CD14-positive monocyte (primary cell): ENCODE measurements around the gene EXOC2. TPM values are rescaled to one million over a fixed set of nuclear protein-coding genes. Genes with fewer than 3 reads are reported as not detected.

Experiments used
- DNase-seq, 3 donors: peaks; one replicate each; pipeline ENCODE4 v3.0.0-alpha.2; 2011 to 2022
- H2AFZ ChIP-seq: 2 replicates; pipeline ENCODE4 v1.6.0; 2012; ENCODE audit warnings: mild to moderate bottlenecking, low read depth, low read length, inconsistent platforms; ENCODE audit not compliant: insufficient read depth, poor library complexity, severe bottlenecking
- H3K27ac ChIP-seq, 2 donors: 1 replicate in 1 of 2; 2 replicates in 1 of 2; pipeline ENCODE4 v1.5.1; 2012 to 2013; ENCODE audit warnings: low read length in 2 of 2, control low read depth in 1 of 2, inconsistent platforms in 1 of 2, low read depth in 1 of 2, mild to moderate bottlenecking in 1 of 2
- H3K27me3 ChIP-seq, 2 donors: one replicate each; pipeline versions ENCODE4 v1.6.0 to v1.6.1; 2011 to 2013; ENCODE audit warnings: low read length in 2 of 2; ENCODE audit not compliant: control insufficient read depth in 2 of 2, insufficient read depth in 2 of 2
- H3K36me3 ChIP-seq, 2 donors: replicated peaks in 1 of 2; 1 replicate in 1 of 2; 2 replicates in 1 of 2; pipeline versions ENCODE4 v1.5.1 to v1.6.1; 2012 to 2013; ENCODE audit warnings: low read length in 2 of 2, control low read depth in 1 of 2, inconsistent platforms in 1 of 2, mild to moderate bottlenecking in 1 of 2; ENCODE audit not compliant: insufficient read depth in 2 of 2, control insufficient read depth in 1 of 2
- H3K4me1 ChIP-seq, 2 donors: 1 replicate in 1 of 2; 2 replicates in 1 of 2; pipeline versions ENCODE4 v1.5.1 to v1.6.1; 2012 to 2013; ENCODE audit warnings: low read length in 2 of 2, control low read depth in 1 of 2, inconsistent platforms in 1 of 2, mild to moderate bottlenecking in 1 of 2, moderate library complexity in 1 of 2; ENCODE audit not compliant: insufficient read depth in 2 of 2, control insufficient read depth in 1 of 2
- H3K4me2 ChIP-seq: replicated peaks from 2 replicates; pipeline ENCODE3; 2012; ENCODE audit warnings: low read length, moderate library complexity, mild to moderate bottlenecking; ENCODE audit not compliant: poor library complexity, severe bottlenecking; ENCODE audit errors: extremely low read depth
- H3K4me3 ChIP-seq, 3 experiments: fragments of 200-600 bp in 1 of 3; sonication (generic) in 1 of 3; replicated peaks in 1 of 3; 1 replicate in 2 of 3; 2 replicates in 1 of 3; pipeline ENCODE4 v1.5.1; 2011 to 2013; ENCODE audit warnings: low read length in 3 of 3, mild to moderate bottlenecking in 3 of 3, control low read depth in 2 of 3, low read depth in 2 of 3, inconsistent platforms in 1 of 3, moderate library complexity in 1 of 3
- H3K79me2 ChIP-seq: 2 replicates; pipeline ENCODE4 v1.6.0; 2012; ENCODE audit warnings: mild to moderate bottlenecking, control low read depth, inconsistent platforms, low read length, moderate library complexity; ENCODE audit not compliant: insufficient read depth
- H3K9ac ChIP-seq: 2 replicates; pipeline ENCODE4 v1.6.0; 2017; ENCODE audit warnings: low read length, mild to moderate bottlenecking; ENCODE audit not compliant: insufficient read depth, poor library complexity, severe bottlenecking
- H3K9me3 ChIP-seq, 2 donors: replicated peaks in 1 of 2; 1 replicate in 1 of 2; 2 replicates in 1 of 2; pipeline versions ENCODE4 v1.5.1 to v1.6.1; 2012 to 2013; ENCODE audit warnings: low read length in 2 of 2, control low read depth in 1 of 2; ENCODE audit not compliant: control insufficient read depth in 1 of 2, insufficient read depth in 1 of 2
- H4K20me1 ChIP-seq: 2 replicates; pipeline ENCODE4 v1.6.0; 2012; ENCODE audit warnings: mild to moderate bottlenecking, low read length, control low read depth, moderate library complexity; ENCODE audit not compliant: insufficient read depth
- H3K27ac Mint-ChIP-seq, 7 donors: one replicate each; pipeline ENCODE4 v1.8.0; 2020; ENCODE audit warnings: mild to moderate bottlenecking in 7 of 7, mixed read lengths in 7 of 7, moderate library complexity in 6 of 7, inconsistent platforms in 2 of 7
- H3K27me3 Mint-ChIP-seq, 3 donors: one replicate each; pipeline ENCODE4 v1.8.0; 2021 to 2022; ENCODE audit warnings: low read depth in 3 of 3, mild to moderate bottlenecking in 3 of 3, mixed read lengths in 3 of 3, moderate library complexity in 3 of 3, inconsistent platforms in 1 of 3
- H3K36me3 Mint-ChIP-seq, 2 donors: one replicate each; pipeline ENCODE4 v1.8.0; 2020; ENCODE audit warnings: mixed read lengths in 2 of 2, inconsistent platforms in 1 of 2, mild to moderate bottlenecking in 1 of 2
- H3K4me1 Mint-ChIP-seq: one replicate; pipeline ENCODE4 v1.8.0; 2020; ENCODE audit warnings: mild to moderate bottlenecking, mixed read lengths
- H3K4me3 Mint-ChIP-seq, 2 donors: one replicate each; pipeline ENCODE4 v1.8.0; 2020; ENCODE audit warnings: mild to moderate bottlenecking in 2 of 2, mixed read lengths in 2 of 2, moderate library complexity in 1 of 2
- H3K9me3 Mint-ChIP-seq, 7 donors: one replicate each; pipeline ENCODE4 v1.8.0; 2020 to 2022; ENCODE audit warnings: mixed read lengths in 7 of 7, mild to moderate bottlenecking in 6 of 7, moderate library complexity in 6 of 7, inconsistent platforms in 2 of 7
- whole genome bisulfite sequencing: methylation state at CpG from one replicate; pipeline ENCODE4 v1.1.5; 2013; ENCODE audit warnings: missing lambda C conversion rate; ENCODE audit not compliant: insufficient coverage; 5-methylcytosine and 5-hydroxymethylcytosine counted together
- intact Hi-C, 2 donors: fragments of 100-400 bp; cut with micrococcal nuclease; formaldehyde crosslinking; loops; one replicate each; pipeline versions ENCODE4 v1.15.0 to v1.15.1; 2023
- polyA plus RNA-seq, 3 donors: library from polyadenylated mRNA; depleted of rRNA in 1 of 3; unstranded in 2 of 3; stranded (reverse) in 1 of 3; fragments of 300-500 nt in 2 of 3; fragments of >200 nt in 1 of 3; fragmentation: Illumina TruSeq in 2 of 3; gene quantifications; 1 replicate in 2 of 3; 2 replicates in 1 of 3; pipeline ENCODE4 v1.2.3, GENCODE V29; 2012 to 2021
- TF ChIP-seq, protein P1 (sequence below): fragments of 200-600 bp; IDR thresholded peaks from one replicate; pipeline ENCODE4 v1.8.0; 2022; ENCODE audit warnings: antibody characterized with exemption, mild to moderate bottlenecking

EXOC2 gene
- polyA plus RNA-seq, 3 donors, result 7.5 to 15.5 (median 12.0) TPM

GRCh38 chr6:604579-604978 lies 88.4 kb downstream of the EXOC2 start:
- H3K27ac ChIP-seq, result no peak overlapping the region
- Mint-ChIP-seq H3K9me3 (peaks cover 0 to 6% (median 0%) of the 10 kb centered on the region in 7 donors), H3K4me1 (peaks cover 4% of the 10 kb centered on the region), H3K4me3 (no peak overlapping the region), H3K27me3 (no peaks in the 10 kb centered on the region), H3K27ac (peak overlapping the region in 1 of 7 donors; percentile 24), H3K36me3 (peaks cover 39 to 42% of the 10 kb centered on the region in 2 donors)
- no peaks in the 10 kb centered on the region for H4K20me1 ChIP-seq
- TF ChIP-seq, protein P1, sequence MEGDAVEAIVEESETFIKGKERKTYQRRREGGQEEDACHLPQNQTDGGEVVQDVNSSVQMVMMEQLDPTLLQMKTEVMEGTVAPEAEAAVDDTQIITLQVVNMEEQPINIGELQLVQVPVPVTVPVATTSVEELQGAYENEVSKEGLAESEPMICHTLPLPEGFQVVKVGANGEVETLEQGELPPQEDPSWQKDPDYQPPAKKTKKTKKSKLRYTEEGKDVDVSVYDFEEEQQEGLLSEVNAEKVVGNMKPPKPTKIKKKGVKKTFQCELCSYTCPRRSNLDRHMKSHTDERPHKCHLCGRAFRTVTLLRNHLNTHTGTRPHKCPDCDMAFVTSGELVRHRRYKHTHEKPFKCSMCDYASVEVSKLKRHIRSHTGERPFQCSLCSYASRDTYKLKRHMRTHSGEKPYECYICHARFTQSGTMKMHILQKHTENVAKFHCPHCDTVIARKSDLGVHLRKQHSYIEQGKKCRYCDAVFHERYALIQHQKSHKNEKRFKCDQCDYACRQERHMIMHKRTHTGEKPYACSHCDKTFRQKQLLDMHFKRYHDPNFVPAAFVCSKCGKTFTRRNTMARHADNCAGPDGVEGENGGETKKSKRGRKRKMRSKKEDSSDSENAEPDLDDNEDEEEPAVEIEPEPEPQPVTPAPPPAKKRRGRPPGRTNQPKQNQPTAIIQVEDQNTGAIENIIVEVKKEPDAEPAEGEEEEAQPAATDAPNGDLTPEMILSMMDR, result no peak
- H3K79me2 ChIP-seq, result no peaks in the 10 kb centered on the region
- intact Hi-C loops, result no loop called here
- no peak overlapping the region for H3K9ac ChIP-seq
- no peak overlapping the region for H2AFZ ChIP-seq
- no peak overlapping the region for H3K4me2 ChIP-seq
- H3K36me3 ChIP-seq, result peaks cover 7 to 18% of the 10 kb centered on the region in 2 donors
- H3K4me3 ChIP-seq, result no peak overlapping the region
- DNase-seq, result no peak
- no peaks in the 10 kb centered on the region for H3K27me3 ChIP-seq
- H3K4me1 ChIP-seq, result no peaks in the 10 kb centered on the region
- H3K9me3 ChIP-seq, result peaks cover 0 to 5% of the 10 kb centered on the region in 2 donors
- WGBS, result 88% methylated on average over 12 of the region's 15 CpGs

GRCh38 chr6:603265-603664 lies 89.7 kb downstream of the EXOC2 start:
- Mint-ChIP-seq H3K27ac (no peak overlapping the region), H3K36me3 (peaks cover 36 to 39% of the 10 kb centered on the region in 2 donors), H3K9me3 (peaks cover 0 to 6% (median 0%) of the 10 kb centered on the region in 7 donors), H3K4me1 (peaks cover 4% of the 10 kb centered on the region), H3K27me3 (no peaks in the 10 kb centered on the region), H3K4me3 (no peak overlapping the region)
- no peak overlapping the region for H3K4me3 ChIP-seq
- no peak overlapping the region for H3K4me2 ChIP-seq
- no peak overlapping the region for H3K9ac ChIP-seq
- DNase-seq, result no peak
- H3K36me3 ChIP-seq, result peaks cover 12 to 14% of the 10 kb centered on the region in 2 donors
- TF ChIP-seq, protein P1, result no peak
- intact Hi-C loops, result no loop called here
- H2AFZ ChIP-seq, result no peak overlapping the region
- no peaks in the 10 kb centered on the region for H3K79me2 ChIP-seq
- peaks cover 0 to 5% of the 10 kb centered on the region in 2 donors for H3K9me3 ChIP-seq
- H3K27ac ChIP-seq, result no peak overlapping the region
- H3K4me1 ChIP-seq, result no peaks in the 10 kb centered on the region
- no peaks in the 10 kb centered on the region for H3K27me3 ChIP-seq
- 100% methylated on average over 2 of the region's 6 CpGs for WGBS
- no peaks in the 10 kb centered on the region for H4K20me1 ChIP-seq
